CD4-positive, alpha-beta T cell treated with Interleukin-10 for 1 hour (primary cell): ENCODE results near the gene ZNF385B.

Experiments
- DNase-seq: peaks from one replicate; pipeline ENCODE4 v3.0.0-alpha.2; 2020

ZNF385B gene

DNA sequence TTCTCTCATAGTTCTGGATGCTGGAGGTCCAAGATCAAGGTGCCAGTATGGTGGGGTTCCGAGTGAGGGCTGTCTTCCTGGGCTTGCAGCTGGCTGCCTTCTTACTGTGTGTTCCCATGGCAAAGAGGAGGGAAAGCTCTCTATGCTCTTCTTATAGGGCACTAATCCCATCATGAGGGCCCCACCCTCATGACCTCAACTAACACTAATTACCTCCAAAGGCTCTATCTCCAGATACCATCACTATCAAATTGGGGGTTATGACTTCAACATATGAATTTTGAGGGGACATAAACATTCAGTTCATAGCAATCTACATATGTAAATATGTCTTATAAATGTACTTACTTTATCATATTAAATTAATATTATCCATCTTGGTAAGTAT lies 322.3 kb downstream of the ZNF385B start:
- no peak for DNase-seq

DNA sequence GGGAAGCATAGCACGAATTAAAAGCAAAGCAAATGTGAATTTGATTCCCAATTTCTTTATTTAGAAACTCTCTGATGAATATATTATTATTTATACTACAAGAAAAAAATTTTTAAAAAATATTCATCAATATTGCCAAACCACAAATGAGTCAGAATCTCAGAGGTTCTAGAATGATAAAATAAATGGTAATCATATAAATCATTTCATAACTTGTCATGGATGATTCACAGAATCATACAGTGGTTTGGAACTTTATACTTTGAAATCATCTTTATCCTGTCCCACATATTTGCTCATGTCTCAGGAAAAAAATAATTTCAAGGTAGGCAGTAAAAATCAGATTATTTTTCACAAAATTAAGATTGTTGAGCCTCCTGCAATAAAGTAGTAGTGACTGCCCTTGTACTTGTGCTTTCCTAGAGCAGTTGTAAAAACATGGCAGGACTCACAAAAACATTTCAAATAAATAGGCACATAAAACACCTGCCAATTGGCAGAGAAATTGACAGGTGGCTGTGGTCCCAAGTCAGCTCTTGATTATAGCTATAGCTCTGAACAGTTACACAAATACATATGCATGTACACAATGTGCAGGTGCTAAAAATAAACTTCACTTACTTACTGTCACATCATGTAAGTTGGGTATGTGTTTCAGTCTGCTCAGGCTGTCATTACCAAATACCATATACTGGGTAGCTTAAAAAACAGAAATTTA lies 322.8 kb downstream of the ZNF385B start:
- DNase-seq, result no peak

DNA sequence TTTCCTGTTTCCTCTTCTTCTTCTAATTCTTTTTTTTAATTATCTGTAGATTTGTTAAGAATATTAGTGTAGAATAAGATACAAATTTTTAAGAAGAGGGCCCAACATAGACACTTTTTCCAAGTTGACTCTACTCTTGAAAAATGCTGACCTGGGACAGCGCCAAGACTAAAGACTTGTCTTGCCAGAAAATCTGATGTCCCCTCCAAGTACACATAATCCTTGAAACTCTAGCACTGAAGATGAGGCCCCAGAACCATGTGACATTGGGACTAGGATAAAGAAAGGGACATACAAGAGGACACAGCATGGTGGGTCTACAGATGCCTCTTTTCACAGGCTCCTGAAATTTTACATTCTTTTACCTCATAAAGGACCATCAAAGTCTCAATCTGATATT lies 325.2 kb downstream of the ZNF385B start:
- no peak for DNase-seq

DNA sequence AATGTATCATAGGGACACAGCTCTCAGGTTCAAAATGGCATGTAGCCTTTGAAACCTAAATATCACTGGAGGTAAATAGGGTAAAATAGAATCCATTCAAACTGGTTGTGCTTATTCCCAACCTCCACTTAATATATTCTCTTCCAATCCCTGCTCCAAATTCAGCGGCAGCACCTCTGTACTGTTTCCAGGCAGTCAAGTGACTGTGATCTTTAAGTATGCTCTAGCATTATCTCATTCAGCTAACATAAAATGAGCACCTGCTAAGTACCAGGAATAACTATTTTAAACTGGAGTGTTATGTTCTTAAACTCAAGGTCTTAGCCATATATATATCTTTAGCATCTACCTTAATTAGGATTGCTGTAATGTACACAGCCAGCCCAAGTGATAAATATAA lies 327.5 kb downstream of the ZNF385B start:
- no peak for DNase-seq

DNA sequence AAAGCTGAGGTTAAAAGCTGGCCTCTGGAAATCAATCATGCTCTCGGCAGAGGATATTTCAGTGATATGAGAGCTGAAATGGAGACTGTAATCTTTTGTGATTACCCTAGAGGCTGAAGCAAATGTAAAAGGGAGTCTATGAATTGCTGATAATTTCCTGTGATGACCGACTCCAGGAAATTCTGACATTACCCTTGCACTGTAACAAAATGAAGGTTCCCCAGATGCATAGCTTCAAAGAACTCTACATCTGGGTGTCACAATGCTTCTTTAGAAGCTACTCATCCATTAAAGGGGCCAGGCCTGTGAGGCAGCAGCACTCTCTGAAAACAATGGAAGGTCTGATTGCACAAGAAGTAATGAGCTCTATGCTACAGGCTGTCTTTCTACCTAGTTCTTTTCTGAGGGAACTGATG lies 328.5 kb downstream of the ZNF385B start:
- no peak for DNase-seq

DNA sequence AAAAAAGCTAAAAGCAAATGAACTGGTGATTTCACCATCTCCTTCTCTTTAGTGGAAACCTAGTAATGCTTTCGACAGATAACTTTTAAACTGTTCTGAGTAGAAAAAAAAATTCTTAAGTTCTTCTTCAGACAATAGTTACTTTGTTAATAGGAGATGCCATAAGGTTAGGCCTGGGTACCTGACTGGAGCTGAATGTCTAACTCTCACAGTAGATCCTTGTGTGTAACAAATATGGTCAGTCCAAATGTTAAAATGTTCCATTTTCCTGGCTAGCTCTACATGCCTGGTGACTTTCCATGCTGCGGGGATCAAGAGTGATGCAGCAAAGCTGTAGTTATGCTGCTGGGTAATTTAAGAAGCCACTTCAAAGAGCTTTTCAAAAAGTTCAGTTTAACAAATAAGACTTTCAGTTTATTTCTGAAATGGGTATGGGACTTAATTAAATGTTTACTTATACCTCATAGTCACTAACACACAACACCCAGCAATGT lies 332.8 kb downstream of the ZNF385B start:
- no peak for DNase-seq

DNA sequence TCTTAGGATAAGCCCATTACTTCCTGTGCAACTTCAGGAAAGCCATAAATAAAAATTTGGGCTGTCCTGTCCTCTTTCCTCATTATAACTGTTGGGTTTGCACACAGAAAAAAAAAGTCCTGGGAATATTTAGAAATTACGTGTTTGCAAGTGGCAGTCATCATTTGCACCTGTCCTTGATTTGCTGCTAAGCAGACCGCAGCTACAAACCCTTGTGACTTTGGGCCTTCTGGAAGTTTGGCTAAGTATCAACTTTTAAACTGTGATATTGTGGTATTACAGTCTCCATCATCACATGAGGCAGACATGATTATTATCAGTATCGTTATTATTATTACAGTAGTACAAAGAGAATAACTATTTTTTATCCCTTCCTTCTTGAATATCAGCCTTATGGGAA lies 336.1 kb downstream of the ZNF385B start:
- no peak for DNase-seq

DNA sequence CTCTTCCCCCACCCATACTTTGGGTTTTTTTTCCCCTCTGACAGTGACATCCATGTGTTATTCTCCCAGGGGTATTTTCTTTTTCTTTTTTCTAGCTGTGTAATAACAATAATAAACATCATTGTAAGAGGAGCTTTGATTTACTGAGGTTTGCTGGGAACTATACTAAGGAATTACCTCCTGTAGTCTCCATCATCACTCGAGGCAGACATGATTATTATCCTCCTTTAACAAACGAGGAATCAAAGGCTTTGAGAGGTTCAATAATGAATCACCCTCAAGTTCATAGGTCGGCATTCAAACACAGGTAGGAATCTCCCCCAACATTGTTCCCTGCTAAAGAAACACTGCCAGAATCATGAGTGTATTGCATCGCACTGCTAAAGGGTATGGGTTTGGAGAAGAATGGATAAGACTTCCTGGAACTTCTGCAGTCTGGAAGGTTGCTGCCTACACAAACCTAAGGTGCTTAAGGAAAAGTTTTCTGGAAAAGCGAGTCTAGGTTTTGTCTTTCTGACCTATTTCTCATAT lies 336.5 kb downstream of the ZNF385B start:
- no peak for DNase-seq

DNA sequence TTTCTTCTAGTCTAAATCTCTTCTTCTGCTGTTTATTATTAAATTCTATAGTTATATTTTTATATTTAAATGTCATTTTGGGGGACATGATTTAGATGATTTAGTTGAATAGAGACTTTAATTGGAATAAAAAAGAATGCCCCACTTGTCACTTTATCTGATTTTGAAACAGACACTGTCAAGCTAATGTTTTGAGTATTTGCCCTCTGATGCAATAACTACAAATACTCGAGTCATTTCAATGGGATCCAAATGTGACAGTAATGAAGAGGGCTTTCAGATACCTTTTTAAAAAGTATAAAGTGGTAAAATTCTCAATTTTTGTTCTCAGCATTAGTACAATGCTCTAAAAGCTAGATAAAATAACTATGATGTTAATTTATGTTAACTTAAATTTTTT lies 339.5 kb downstream of the ZNF385B start:
- no peak for DNase-seq

DNA sequence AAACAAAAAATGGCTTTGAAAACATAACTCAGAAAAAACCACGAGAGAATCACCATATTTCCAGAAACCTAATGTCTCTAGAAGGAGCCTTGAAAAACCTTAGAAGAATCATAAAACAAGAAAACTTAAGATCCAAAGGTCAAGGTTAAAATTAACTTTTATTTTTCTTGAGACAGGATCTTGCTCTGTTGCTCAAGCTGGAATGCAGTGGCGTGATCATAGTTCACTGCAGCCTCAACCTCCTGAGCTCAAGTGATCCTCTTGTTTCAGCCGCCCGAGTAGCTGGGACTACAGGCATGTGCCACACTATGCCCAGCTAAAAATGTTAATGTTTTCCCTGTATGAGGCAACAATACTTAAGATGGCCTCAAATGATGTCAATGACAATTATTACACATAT lies 342.6 kb downstream of the ZNF385B start:
- DNase-seq, result no peak

DNA sequence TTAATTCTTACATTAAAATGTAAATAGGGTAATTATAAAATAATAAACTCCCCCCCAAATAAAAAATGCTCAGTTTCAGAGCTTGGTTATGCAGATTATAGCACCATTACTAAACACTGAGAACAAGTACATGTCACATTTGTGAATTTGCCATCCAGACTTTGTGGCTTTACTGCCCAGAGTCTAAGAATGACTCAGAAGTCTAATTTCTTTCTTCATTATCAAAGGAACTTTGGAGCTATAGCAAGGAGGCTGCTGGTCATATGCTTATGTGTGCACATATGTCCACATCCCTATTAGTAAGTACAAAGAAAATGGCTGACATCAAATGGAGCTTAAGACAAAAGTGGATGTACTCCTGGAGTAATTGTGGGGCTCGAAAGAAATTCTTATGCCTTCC lies 348.2 kb downstream of the ZNF385B start:
- no peak for DNase-seq

DNA sequence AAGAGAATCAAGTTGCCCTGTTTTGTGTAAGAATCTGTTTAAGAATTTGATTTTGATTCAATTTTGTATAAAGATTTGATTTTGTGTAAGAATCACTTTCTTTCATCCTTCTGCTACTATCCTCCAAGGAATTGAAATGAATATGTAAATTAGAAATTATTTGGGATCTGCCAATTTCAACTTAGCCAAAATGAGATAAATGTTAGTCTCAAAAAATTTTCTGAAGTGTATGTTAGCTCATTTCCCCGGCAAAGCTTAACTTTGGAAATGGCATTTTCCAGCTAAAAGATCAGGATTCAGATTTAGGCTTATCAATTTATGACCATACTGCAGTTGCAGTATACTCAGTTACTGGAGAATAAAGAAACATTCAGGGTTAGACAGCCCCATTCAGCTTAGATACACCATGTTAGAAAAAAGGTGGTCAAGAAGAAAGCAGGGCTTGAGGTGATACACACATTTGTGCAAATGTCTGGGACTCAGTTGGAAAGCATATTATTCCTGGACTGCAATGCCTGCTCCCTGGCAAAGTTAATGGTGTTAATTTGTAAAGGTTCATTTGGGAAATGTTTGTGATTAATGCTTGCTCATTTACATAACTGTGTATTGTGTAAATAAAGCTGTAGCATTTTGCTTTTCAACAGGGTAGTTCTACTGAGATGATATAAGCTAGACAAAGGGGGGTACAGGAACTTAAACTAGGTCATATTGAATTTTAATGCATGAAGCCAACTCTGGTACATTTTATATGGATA lies 349.0 kb downstream of the ZNF385B start:
- no peak for DNase-seq

DNA sequence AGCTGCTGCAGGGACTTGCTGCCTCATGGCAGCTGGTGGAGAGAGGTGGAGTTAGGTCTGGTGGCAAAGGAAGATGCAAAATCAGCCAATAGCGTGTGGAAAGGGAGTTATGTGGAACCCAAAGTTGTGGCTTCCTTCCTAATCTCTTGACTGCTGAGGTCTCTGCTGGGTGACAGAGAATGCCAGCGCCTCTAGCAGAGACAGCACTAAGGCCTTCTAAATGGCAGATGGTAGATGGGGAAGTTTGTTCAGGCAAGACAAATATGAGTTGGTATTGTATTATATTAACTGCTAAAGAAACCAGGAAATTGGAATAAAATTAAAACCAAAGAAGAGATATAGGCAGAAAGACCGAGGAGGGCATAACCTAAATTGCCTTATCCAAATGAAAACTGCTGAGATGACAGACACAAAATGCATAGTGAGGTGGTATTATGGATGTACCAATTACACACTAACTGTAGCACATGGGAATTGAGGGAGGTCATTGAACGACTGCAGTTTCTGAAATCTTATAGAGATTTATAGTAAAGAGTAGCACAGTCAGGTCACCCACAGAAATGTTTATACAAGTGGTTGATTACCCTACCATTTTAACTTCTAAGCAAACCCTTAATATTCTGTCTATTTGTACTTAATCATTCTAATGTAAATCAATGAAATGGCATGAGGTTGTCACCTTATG lies 350.2 kb downstream of the ZNF385B start:
- no peak for DNase-seq

DNA sequence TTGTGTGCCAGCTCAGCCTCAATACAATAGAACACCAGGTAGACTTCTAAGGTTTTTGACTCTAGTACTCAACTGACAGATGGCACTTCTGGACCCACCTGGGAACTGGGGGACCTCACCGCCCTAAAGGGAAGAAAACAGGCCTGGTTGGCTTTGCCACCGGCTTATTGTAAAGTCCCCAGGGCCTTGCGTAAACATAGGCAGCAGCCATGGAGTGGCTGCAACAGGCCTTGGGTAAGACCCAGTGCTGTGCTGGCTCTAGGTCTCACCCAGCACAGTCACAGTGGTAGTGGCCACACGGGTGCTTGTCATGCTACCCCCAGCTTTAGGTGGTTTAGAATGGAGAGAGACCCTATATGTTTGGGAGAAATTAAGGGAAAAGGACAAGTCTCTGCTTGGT lies 366.1 kb downstream of the ZNF385B start:
- DNase-seq, result no peak

DNA sequence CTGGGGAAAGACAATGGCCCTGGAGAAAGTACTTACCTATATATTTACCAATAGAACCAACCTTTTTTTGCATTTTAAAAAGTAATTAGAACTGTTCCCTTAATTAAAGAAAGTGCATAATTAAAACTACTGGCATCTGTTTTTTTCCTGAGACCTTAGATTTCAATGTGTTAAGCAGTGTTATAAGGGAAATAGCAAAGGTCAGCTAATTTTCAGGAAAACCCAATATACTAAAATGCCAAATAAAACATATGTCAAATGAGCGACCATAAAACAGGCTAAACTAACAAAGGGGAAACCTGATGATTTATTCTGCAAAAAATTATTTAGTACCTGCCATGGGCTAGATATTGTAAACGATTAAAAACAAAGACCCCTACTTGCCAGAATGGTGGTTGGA lies 372.8 kb downstream of the ZNF385B start:
- no peak for DNase-seq

DNA sequence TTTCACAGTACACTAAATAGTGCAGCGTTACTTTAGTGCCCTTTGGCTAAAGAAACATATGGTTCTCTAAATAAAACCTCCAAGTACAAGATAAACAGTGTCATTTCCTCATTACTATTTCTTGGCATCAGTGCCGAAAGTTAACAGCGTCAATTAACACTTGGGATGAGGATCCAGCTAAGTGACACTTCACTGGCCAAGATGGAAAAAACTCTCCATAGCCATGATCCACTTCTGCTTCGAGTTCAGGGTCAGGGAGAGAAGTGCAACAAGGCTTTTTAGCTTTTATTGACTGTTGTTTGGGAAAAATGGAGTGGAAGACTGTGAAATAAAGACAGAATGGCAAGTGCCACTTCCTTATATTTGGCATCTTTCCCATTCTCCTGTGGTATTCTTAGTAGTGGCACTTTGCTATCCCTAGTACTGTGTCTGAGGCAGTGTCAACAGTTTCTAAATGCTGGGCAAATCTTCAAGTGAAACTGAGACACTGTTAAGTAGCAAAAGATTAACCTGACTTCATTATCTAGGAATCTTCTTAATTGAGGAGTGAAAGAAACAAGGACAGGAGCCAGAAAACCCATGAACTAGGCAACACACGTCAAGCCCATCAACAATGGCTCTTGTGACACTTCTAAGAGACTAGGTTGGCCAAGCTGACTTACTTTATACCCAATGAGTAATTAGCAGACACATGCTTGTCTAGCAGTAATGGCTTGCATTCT lies 374.2 kb downstream of the ZNF385B start:
- DNase-seq, result no peak

DNA sequence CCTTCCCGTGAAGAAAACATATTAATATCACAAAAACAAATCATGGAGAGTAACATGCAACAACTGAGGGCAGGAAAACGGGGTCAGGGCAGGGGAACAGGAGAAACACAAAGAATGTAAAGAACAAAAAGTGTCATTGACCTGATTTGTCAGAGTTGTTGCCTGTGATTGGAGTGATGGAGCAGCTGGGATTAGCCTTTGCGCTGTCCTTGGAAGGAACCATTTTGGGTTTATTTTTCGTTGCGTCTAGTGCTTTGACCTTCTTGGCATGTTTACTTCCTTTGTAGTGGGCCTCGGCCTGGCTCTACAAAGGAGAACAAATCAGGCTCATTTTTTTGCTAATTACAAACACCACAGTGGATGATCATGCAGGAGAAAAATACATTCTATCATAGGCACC lies 378.3 kb downstream of the ZNF385B start:
- DNase-seq, result no peak

DNA sequence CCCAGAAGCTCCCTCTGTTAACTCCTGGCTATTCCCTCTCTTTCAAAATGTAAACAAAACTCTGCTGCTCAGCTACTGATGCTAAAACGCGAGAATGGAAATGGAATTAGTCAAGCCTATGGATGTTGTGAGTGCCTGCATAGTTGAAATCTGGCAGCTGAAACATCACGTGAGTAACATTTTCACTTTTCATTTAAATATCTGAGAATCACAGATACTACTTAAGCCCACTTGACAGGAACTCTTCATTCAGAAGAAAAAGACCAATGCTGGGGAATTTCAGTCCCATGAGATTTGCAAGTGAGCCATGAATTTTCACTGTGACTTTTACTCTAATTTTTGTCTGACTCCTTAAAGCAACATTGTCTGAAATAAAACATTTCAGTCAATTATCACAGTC lies 381.5 kb downstream of the ZNF385B start:
- no peak for DNase-seq

DNA sequence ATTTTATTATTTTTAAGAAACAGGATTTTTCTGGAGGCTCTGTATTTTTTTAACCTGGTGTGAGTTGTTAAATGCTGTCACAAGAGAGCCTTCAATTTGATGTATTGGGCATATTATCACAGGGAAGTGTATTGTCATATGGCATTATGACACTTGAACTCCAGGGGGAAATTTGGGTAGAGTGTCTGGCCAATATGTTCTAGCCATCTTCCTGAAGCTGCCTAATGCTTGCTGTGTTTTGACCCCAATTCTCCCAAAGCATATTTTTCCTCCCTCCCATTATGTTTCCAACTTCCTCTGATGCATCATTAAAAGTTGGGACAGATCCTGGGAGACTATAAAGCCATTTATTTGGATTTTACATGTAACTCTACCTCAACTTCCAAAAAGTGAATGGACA lies 382.6 kb downstream of the ZNF385B start:
- no peak for DNase-seq

DNA sequence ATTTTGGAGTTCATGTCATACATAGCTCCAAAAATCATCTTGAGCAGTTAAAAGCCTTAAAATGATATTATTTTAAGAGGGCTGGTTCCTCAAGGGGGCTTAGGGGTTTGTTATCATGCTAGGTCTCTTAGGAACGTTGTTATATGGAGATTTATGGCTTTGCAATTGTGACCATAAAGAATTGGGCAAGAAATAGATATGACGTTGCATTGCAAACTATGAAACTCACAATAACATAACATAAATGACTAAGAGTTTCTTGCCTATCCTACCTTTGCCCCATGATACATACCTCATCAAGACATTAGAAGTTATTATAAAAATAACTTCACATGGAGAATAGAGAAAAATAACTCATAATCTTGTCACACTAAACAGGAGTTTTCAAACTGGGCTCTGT lies 390.4 kb downstream of the ZNF385B start:
- no peak for DNase-seq

DNA sequence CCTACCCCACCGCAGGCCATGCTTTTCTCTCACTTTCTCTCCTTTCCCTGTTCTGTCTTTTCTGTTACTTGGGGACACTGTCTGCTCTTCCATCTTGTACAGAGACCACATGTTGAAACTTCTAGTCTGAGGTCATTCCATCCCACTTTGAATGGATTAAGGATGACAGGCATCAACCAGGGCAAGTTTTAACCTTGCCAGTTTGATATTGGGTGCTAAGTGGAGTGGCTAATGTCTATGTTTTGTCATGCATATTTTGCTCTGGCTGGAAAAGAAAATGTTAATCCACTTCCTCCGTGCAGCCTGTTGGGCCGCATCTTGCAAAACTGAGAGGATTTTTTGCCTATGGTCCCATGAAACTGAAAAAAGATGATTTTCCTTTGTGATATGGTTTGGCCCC lies 391.3 kb downstream of the ZNF385B start:
- DNase-seq, result no peak

DNA sequence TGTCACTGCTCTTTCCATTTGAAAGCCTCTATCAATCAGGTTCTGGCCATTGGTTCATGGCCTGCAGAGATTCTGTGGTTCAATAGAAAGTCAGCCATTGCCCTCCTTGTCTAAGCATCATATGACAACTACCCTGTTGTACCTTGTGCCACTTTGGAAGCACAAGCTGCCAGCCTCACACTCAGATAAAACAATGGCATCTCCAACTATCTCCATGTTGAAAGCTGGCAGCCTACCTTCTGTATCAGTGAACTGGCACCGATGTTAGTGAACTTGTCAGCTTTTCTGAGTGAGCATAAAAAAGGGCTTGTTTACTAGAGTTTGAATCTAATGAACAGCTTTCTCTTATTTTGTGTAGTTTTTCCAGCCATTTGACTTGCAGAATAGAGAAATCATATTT lies 393.5 kb downstream of the ZNF385B start:
- DNase-seq, result no peak

DNA sequence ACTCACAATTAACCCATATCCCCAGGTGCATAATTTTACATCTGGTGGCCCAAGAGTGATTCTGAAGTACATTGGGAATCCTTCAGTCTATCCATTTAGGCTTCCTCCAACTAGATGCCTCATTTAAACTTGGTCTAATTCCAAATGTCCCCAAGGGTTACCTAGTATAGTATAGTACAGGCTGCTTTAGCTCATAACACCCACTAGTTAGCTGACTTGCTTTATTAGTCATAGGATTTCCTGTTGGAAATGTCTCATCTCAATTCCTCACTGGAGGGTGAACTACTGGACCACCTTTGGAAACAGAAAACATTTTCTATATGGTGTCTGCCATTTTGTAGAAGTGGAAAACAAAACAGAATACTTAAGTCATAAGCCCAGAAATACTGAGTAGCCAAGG lies 394.3 kb downstream of the ZNF385B start:
- no peak for DNase-seq
